PFSK-1 (cell line): Measurements from ENCODE around the gene OLFM3.

Experiments
- FOXP2 ChIP-seq: optimal IDR thresholded peaks from 2 replicates; pipeline ENCODE3; 2011; ENCODE audit warnings: borderline replicate concordance, control low read depth, inconsistent platforms; ENCODE audit not compliant: insufficient read depth; ENCODE audit errors: extremely low read length, extremely low read depth
- POLR2AphosphoS5 ChIP-seq: IDR thresholded peaks from 2 replicates; pipeline ENCODE4 v1.6.1; 2012; ENCODE audit warnings: low read depth, mild to moderate bottlenecking, control low read depth, low read length, moderate library complexity
- SIN3A ChIP-seq: IDR thresholded peaks from 2 replicates; pipeline ENCODE4 v1.6.1; 2012; ENCODE audit warnings: mild to moderate bottlenecking, low read length, moderate library complexity, borderline replicate concordance; ENCODE audit not compliant: insufficient read depth
- TAF1 ChIP-seq: IDR thresholded peaks from 2 replicates; pipeline ENCODE4 v1.6.1; 2012; ENCODE audit warnings: low read length, control low read depth, borderline replicate concordance; ENCODE audit not compliant: insufficient read depth
- TF ChIP-seq, protein P1 (sequence below), 2 experiments: IDR thresholded peaks; 2 replicates each; pipeline versions ENCODE4 v1.6.1 to v1.8.0; 2011 to 2012; ENCODE audit warnings: low read depth in 2 of 2, low read length in 2 of 2, control low read depth in 1 of 2, inconsistent platforms in 1 of 2, mild to moderate bottlenecking in 1 of 2, moderate library complexity in 1 of 2; ENCODE audit not compliant: insufficient read depth in 1 of 2

The OLFM3 gene

DNA sequence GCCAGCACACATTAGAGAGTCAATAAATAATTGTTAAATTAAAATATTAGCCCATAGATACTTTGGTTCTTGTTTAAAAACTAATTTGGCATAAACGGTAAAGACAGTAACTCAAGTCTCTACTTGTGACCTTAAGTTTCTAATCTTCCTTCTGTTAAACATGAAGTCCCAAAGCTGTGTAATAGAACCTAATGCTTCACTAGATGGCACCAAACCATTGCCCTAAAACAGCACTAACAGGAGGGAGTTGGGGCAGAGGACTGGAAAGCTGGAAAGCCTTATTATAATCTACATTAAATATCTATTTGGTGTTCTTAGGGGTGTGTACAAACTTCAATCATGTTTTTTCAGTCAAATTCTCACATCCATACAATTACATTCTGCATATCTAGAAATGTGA, 176.7 kb downstream of the OLFM3 start:
- TF ChIP-seq POLR2AphosphoS5 (no peak), TAF1 (no peak), FOXP2 (no peak), SIN3A (no peak)

DNA sequence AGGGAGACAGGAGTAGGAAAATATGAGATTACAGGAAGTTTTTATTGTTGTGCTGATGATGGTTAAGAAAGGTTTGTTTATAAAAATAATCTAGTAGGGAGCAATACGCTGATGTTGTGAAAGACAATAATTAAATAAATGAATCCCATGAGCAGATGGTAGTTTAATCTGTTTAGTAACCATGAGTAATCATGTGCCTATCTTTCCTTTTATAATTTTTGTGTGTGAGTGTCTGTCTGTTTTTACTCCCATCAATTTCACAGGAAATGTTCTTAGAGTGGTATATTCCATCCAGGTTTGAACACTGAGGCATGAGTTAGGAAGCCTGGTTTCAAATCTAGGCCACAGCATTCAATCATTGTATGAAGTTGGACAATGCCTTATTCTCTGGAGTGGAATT, 180.5 kb downstream of the OLFM3 start:
- TF ChIP-seq, protein P1, sequence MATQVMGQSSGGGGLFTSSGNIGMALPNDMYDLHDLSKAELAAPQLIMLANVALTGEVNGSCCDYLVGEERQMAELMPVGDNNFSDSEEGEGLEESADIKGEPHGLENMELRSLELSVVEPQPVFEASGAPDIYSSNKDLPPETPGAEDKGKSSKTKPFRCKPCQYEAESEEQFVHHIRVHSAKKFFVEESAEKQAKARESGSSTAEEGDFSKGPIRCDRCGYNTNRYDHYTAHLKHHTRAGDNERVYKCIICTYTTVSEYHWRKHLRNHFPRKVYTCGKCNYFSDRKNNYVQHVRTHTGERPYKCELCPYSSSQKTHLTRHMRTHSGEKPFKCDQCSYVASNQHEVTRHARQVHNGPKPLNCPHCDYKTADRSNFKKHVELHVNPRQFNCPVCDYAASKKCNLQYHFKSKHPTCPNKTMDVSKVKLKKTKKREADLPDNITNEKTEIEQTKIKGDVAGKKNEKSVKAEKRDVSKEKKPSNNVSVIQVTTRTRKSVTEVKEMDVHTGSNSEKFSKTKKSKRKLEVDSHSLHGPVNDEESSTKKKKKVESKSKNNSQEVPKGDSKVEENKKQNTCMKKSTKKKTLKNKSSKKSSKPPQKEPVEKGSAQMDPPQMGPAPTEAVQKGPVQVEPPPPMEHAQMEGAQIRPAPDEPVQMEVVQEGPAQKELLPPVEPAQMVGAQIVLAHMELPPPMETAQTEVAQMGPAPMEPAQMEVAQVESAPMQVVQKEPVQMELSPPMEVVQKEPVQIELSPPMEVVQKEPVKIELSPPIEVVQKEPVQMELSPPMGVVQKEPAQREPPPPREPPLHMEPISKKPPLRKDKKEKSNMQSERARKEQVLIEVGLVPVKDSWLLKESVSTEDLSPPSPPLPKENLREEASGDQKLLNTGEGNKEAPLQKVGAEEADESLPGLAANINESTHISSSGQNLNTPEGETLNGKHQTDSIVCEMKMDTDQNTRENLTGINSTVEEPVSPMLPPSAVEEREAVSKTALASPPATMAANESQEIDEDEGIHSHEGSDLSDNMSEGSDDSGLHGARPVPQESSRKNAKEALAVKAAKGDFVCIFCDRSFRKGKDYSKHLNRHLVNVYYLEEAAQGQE (IDR thresholded peaks at IDR 0.05; ENCODE audit: insufficient read depth in 1 of 2, low read depth in 2 of 2, low read length in 2 of 2): no peak
- TF ChIP-seq POLR2AphosphoS5 (no peak), TAF1 (no peak), SIN3A (no peak), FOXP2 (no peak)

DNA sequence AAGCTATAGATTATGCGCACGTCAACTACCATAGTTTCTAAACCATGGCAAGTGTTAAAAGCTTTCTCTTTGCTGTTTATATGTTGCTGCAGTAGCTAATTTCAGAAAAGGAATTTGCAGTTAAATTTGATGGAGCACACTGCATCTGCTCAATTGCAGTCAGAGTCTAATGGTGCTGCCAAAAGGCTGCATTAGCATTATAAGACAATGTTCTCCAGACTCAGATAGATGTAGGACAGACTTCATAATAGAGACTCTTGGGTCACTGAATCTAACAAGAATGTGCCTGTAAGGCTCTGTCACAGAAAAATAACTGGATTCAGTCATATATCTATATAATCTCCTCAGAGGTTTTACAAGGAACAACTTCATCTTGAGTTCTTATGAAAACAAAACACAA, 198.3 kb downstream of the OLFM3 start:
- no peak for TF ChIP-seq TAF1
- TF ChIP-seq POLR2AphosphoS5: no peak
- TF ChIP-seq FOXP2: no peak
- no peak for TF ChIP-seq SIN3A
- TF ChIP-seq, protein P1 (IDR thresholded peaks at IDR 0.05; ENCODE audit: insufficient read depth in 1 of 2, low read depth in 2 of 2, low read length in 2 of 2): no peak

DNA sequence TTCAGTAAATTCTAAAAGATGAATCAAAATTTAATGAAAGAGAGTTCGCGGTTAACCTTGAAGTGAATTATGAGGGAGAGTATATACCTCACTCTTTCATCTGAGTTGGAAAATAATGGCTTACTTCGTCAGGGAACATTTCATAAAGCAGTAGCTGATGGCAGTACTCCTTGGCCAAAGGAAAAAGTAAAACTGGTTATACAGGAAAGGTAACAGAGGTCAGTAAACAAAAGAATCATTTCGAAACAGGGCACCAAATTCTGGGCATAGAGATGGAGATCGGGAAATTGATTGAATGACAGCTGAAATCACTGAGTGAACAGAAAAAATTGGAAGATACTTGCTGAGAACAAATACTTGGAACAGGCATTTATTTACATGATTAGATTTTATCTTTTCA, 199.0 kb downstream of the OLFM3 start:
- TF ChIP-seq, protein P1 (IDR thresholded peaks at IDR 0.05; ENCODE audit: insufficient read depth in 1 of 2, low read depth in 2 of 2, low read length in 2 of 2): no peak
- TF ChIP-seq POLR2AphosphoS5 (no peak), FOXP2 (no peak), TAF1 (no peak), SIN3A (no peak)

DNA sequence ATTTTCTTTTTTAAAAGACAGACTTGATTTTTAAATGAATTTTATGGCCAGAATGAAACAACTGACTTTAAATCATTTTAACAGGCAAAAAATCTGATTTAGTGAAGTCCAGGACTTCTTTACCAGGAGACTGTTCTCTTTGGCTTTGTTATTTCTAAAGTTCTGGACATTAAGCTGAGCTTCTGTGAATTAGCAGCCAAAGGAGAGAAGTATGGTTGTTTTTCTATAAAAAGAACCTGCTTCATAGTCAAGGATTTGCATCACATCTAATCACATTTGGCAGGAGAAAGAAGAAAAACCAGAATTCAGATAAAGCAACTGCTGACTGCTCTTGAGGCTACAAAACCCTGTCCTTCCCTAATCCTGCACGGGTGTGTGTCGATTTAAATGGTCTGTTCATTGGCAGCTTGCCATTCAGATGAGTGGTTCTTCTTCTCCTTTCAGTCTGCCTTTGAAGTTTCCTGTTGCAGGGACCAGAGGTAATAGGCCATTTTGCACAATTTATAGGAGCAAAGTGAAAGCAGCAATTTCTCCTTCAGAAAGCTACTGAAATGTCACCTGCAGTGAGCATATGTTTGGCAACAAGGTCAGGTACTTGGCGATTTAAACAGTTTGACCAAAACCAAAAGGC, 215.4 kb downstream of the OLFM3 start:
- TF ChIP-seq TAF1: no peak
- TF ChIP-seq POLR2AphosphoS5: no peak
- no peak for TF ChIP-seq FOXP2
- TF ChIP-seq, protein P1 (IDR thresholded peaks at IDR 0.05; ENCODE audit: insufficient read depth in 1 of 2, low read depth in 2 of 2, low read length in 2 of 2): no peak
- no peak for TF ChIP-seq SIN3A
